GM15510 (cell line): ENCODE data around the gene GPER1.

ENCODE experiments used
- POLR2A ChIP-seq: IDR thresholded peaks from 3 replicates; pipeline ENCODE4 v1.6.1; 2011; ENCODE audit warnings: borderline replicate concordance; ENCODE audit not compliant: insufficient read length; ENCODE audit errors: extremely low read depth

The GPER1 gene

DNA sequence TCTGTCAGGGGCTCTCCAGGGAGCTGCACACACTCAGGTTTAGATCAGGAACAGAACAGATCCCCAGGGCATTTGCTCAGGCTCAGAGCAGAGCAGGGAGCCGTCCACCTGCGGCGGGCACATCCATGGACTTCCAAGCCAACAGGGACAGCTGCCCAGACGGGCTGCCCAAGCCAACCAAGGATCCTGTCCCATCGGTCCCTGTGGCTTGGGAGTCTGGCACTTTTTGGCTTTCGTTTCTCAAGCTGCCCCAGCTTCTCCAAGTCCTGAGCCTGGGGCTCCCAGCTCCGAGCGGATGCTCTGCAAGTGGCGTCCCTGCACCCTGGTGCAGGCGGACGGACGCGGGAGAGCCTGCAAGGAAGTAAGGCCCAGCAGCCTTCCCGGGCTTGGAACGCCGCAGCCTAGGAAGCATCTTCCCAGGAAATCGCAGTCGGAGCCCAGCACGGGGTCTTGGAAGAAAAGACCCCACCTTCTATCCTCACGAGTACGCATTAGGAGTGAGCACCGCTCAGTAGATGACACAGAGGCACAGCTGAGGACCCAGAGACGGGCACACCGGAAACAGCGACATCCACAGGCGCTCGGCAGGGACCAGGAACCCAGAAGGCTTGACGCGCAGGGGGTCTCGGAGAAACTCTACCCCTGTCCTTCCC lies 37.5 kb upstream of the GPER1 start:
- no peak for TF ChIP-seq POLR2A

DNA sequence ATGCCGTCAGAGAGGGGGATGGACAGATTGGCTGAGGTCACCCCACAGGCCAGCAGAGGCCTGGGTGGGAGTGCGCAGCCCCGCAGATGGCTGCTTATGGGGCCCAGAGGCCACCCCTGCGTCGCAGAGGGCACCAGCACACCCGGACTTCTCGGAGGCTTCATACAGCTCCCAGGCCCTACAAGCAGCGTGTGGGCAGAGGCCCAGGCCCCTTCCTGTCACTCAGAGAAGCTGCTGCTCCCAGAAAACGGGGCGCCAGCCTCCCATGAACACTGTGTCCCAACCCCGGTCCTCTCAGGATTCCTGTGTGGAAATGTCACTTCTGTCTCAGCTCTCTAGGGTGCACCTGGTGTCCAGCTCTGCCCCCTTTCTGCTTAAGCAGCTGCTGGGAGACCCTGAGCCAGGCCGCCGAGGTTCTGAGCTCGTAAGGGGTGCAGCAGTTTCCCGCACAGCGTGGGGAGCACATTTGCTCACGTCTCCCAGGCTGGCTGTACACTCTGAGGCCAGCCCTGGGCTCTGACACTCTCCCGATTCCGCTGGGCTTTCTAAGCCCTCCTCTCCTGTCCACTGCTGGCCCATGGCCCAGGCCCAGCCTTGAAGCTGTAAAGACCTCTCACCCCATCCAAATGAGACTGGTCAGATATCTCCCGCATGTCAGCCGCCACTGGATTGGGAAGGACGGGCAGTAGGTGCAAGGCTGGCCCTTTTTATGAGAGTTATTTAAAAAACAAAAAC lies 36.8 kb upstream of the GPER1 start:
- no peak for TF ChIP-seq POLR2A

DNA sequence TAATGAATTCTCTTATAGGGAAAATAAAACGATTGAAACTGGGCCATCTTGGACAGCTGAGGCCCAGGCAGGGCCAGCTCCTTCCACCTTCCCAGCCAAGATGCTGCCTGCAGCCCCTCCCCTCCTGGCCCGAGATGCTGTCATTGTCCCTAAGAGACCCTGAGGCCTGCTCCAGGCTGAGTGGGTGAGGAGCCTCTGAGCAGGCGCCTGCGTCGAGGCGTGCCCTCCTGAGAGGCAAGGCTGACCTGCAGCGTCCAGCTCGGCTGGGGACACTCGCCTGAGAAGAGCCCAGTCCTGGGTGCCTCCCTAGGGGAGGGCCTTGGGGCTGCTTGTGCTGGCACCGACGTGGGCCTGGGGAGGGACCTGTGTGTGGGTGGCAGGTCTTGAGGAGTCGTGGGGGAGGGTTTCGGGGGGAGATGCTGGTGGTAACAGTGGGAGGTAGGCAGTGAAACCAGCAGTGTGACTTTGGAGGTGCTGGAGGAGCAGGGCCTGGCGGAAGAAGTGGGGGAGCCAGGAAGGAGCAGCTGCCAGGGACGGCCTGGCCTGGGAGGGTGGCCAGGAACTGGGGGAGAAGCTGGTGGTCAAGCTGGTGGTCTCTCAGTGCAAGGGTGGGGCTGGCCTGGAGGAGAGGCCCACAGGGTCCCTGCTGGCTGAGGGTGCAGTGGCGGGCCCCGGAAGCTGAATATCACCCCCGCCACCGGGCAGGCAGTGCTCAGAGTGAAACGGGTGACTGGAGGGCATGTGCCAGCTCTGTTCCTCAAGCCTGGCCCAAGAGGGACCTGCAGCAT lies 35.7 kb upstream of the GPER1 start:
- no peak for TF ChIP-seq POLR2A

GRCh38 chr7:1053002-1053411 lies 34.9 kb upstream of the GPER1 start:
- no peak for TF ChIP-seq POLR2A

- no peak for TF ChIP-seq POLR2A
Observed at GRCh38 chr7:1053816-1054370, 34.0 kb upstream of the GPER1 start.

- TF ChIP-seq POLR2A = no peak
Observed at GRCh38 chr7:1054438-1054837, 33.5 kb upstream of the GPER1 start.

- TF ChIP-seq POLR2A = no peak
Observed at GRCh38 chr7:1054861-1055450, 33.0 kb upstream of the GPER1 start.

DNA sequence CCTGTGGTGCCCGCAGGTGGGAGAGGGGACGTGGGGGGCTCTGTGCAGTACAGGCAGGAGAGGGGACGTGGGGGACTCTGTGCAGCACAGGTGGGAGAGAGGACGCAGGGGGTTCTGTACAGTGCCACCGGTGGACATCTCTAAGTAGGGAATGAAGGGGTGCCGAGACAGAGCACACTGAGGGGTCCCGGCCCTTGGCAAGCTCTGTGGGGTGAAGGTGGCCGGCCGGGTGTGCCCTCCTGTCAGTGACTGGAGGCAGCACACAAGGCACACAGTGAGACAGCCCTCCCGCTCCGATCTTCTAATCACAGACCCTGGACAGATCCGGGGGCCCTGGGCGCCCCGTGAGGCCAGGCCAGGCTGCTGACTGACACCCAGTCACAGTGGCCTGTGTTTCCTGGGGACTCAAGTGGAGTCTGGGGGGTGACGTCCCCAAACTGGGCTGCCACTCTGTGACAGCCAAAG lies 32.4 kb upstream of the GPER1 start:
- TF ChIP-seq POLR2A = no peak

DNA sequence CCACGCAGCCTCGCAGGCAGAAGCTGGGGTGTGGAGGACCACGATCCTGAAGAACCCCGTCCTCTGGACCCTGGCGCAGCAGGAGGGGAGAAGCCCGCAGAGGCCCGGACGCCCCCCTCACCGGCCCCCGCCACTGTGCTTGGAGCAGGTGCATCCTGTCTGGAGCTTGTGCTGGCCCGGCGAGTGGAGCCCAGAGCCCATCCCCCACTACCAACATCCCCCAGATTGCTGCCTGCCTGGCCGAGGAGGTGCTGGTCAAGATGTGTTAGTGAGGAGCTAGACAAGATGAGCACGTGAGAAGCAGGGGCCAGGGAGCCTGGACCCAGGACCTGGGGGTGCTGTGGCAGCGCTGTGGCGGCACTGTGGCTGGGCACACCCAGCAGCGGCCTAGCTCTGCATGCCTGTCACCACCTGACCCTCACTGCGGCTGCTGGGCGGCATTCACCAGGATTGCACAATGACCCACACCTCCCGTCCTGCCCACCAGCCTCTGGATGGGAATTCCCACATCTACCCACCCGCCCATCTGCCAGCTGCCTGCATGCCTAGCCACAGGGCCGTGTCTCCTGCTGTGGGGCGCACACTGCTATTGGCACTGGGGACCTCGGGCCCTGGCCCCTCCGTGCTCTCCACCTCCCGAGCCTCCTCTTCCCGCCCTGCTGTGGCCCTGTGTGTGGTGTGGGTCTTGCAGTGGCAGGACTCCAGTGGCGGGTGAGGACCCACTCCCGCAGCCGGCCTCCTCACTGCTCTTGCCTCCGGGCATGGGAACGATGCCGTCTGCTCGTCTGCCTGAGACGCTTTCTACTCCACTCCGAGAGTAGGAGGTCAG lies 31.7 kb upstream of the GPER1 start:
- TF ChIP-seq POLR2A = no peak

DNA sequence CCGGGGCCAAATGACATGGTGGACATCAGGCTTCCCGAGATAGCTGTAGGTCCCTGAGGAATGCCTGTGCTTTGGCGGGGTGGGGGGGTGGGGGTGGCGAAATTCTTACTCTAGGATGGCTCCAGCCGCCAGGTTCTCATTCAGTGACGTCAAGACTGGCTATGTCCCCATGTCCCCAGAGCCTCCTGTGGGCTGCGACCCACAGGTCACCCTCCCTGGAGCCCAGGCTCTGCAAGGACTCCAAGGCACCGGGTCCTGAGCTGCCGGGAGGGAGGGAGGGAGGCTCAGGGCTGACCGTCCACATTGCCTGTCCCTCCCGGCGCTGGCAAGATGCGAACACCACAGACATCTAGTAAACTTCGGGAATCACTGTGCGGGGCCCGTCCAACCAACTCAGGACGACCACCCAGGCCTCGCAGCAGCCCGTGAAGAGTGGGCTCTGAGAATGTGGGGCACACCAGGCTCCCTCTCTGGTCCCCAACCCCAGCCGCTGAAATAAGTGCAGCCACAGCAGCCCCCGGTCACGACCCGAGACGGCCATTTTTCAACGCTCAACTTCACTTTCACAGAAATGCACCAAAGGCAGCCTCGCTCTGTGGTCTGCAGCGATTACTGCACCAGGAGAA lies 31.0 kb upstream of the GPER1 start:
- TF ChIP-seq POLR2A = no peak

DNA sequence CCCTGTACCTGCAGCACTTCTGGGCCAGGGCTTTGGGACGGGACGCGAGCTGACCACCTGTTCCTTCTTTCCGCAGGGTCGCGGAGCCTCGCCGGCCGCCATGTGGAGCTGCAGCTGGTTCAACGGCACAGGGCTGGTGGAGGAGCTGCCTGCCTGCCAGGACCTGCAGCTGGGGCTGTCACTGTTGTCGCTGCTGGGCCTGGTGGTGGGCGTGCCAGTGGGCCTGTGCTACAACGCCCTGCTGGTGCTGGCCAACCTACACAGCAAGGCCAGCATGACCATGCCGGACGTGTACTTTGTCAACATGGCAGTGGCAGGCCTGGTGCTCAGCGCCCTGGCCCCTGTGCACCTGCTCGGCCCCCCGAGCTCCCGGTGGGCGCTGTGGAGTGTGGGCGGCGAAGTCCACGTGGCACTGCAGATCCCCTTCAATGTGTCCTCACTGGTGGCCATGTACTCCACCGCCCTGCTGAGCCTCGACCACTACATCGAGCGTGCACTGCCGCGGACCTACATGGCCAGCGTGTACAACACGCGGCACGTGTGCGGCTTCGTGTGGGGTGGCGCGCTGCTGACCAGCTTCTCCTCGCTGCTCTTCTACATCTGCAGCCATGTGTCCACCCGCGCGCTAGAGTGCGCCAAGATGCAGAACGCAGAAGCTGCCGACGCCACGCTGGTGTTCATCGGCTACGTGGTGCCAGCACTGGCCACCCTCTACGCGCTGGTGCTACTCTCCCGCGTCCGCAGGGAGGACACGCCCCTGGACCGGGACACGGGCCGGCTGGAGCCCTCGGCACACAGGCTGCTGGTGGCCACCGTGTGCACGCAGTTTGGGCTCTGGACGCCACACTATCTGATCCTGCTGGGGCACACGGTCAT lies 30.3 kb upstream of the GPER1 start:
- TF ChIP-seq POLR2A = no peak

GRCh38 chr7:1058311-1058710 lies 29.6 kb upstream of the GPER1 start:
- no peak for TF ChIP-seq POLR2A

- TF ChIP-seq POLR2A = no peak
Observed at GRCh38 chr7:1058821-1059199, 29.1 kb upstream of the GPER1 start.
